T-cell (primary cell): ENCODE measurements around the gene AQP12B. TPM values are rescaled to one million over a fixed set of nuclear protein-coding genes. Genes with fewer than 3 reads are reported as not detected.

Experiments
- ATAC-seq, 4 experiments: fragments of 200-7000 bp in 3 of 4; fragments of 150-1000 bp in 1 of 4; cut with Tn5 transposase; replicated peaks in 1 of 4; 1 replicate in 3 of 4; 2 replicates in 1 of 4; pipeline ENCODE4 v1.10.0; 2021; ENCODE audit warnings: moderate library complexity in 3 of 4, mild to moderate bottlenecking in 2 of 4, moderate number of reproducible peaks in 1 of 4
- CTCF ChIA-PET, 2 donors: fragments of 300-600 bp; sonication (Branson Sonifier 250); formaldehyde crosslinking; loops; one replicate each; lab custom pipeline; 2022; ENCODE audit warnings: antibody characterized with exemption in 2 of 2; lab: Charles Lee
- POLR2A ChIA-PET, 2 donors: fragments of 300-600 bp; sonication (Branson Sonifier 250); formaldehyde crosslinking; loops; one replicate each; lab custom pipeline; 2022; ENCODE audit warnings: antibody characterized with exemption in 2 of 2; lab: Charles Lee
- DNase-seq, 35 experiments: peaks; one replicate each; pipeline versions ENCODE4 v3.0.0 to v3.0.0-alpha.2; 2013 to 2023
- H3K27ac ChIP-seq: one replicate; pipeline ENCODE4 v1.5.1; 2013; ENCODE audit warnings: low read length
- H3K27me3 ChIP-seq, 2 experiments: replicated peaks in 1 of 2; 1 replicate in 1 of 2; 2 replicates in 1 of 2; pipeline versions ENCODE4 v1.6.1 to v1.7.0; 2013; ENCODE audit warnings: low read length in 1 of 2, mixed read lengths in 1 of 2; ENCODE audit not compliant: control insufficient read depth in 2 of 2, insufficient read depth in 2 of 2; ENCODE audit errors: extremely low read depth in 1 of 2
- H3K36me3 ChIP-seq, 2 donors: 1 replicate in 1 of 2; 2 replicates in 1 of 2; pipeline versions ENCODE4 v1.6.1 to v1.7.0; 2013; ENCODE audit warnings: low read length in 1 of 2; ENCODE audit not compliant: control insufficient read depth in 2 of 2, insufficient read depth in 1 of 2; ENCODE audit errors: extremely low read depth in 1 of 2
- H3K4me1 ChIP-seq, 2 experiments: 1 replicate in 1 of 2; 2 replicates in 1 of 2; pipeline versions ENCODE4 v1.6.1 to v1.7.0; 2013; ENCODE audit warnings: low read length in 2 of 2, mixed read lengths in 1 of 2; ENCODE audit not compliant: insufficient read depth in 2 of 2, control insufficient read depth in 1 of 2; ENCODE audit errors: extremely low read depth in 1 of 2
- H3K4me3 ChIP-seq, 2 donors: 1 replicate in 1 of 2; 2 replicates in 1 of 2; pipeline versions ENCODE4 v1.5.1 to v1.7.0; 2013; ENCODE audit warnings: mild to moderate bottlenecking in 2 of 2, low read length in 1 of 2, moderate library complexity in 1 of 2; ENCODE audit not compliant: control insufficient read depth in 1 of 2; ENCODE audit errors: extremely low read depth in 1 of 2
- H3K9me3 ChIP-seq: 2 replicates; pipeline ENCODE4 v1.7.0; 2013
- H3K27ac Mint-ChIP-seq, 2 donors: one replicate each; pipeline ENCODE4 v1.8.0; 2020 to 2021; ENCODE audit warnings: mild to moderate bottlenecking in 2 of 2, mixed read lengths in 2 of 2
- H3K27me3 Mint-ChIP-seq, 2 donors: one replicate each; pipeline ENCODE4 v1.8.0; 2021 to 2022; ENCODE audit warnings: mixed read lengths in 2 of 2
- H3K36me3 Mint-ChIP-seq: one replicate; pipeline ENCODE4 v1.8.0; 2021; ENCODE audit warnings: mixed read lengths
- H3K4me1 Mint-ChIP-seq, 3 donors: one replicate each; pipeline ENCODE4 v1.8.0; 2020 to 2022; ENCODE audit warnings: mixed read lengths in 3 of 3, mild to moderate bottlenecking in 1 of 3
- H3K4me3 Mint-ChIP-seq, 3 donors: one replicate each; pipeline ENCODE4 v1.8.0; 2020 to 2022; ENCODE audit warnings: mild to moderate bottlenecking in 3 of 3, mixed read lengths in 3 of 3, moderate library complexity in 3 of 3
- H3K9me3 Mint-ChIP-seq, 3 donors: one replicate each; pipeline ENCODE4 v1.8.0; 2020 to 2022; ENCODE audit warnings: mixed read lengths in 3 of 3
- WGBS: methylation state at CpG from one replicate; pipeline ENCODE4 v1.1.5; 2013; ENCODE audit warnings: missing lambda C conversion rate; ENCODE audit not compliant: insufficient coverage; 5-methylcytosine and 5-hydroxymethylcytosine counted together
- total RNA-seq, 35 experiments: library from RNA in 6 of 35; stranded (reverse) in 6 of 35; fragments of 120-200 nt in 1 of 35; gene quantifications; one replicate each; pipeline versions ENCODE4 v1.2.1 to v1.2.4 and lab custom pipeline; 2013 to 2026

The AQP12B gene
- total RNA-seq, 5 donors from 2014 or later (not counting 1 experiment from before 2014, with no cell fraction given): not detected

DNA sequence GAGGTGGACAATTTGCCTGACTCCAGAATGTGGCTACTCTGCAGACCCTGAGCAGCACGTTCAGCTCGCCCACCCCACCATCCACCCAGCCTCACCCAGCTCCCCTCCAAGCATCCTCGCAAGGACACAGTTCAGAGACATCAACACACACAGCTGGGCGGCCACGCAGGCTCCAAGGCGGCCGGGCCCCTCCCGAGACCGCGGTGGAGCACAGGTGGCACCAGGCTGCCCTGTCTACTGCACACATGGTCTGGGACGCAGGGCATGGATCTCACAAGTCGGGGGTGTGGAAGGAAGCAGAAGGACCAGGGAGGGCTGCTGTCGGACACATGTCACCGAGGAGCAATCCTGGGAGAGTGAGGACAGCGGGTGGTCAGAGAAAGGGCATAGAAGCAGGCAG lies 45.2 kb upstream of the AQP12B start:
- H3K27ac Mint-ChIP-seq: no peak overlapping the region
- H3K27ac ChIP-seq: no peak overlapping the region
- no peaks in the 10 kb centered on the region for H3K4me1 ChIP-seq
- WGBS: 85% methylated on average over 12 of the region's 15 CpGs
- H3K36me3 Mint-ChIP-seq: no peaks in the 10 kb centered on the region
- H3K9me3 Mint-ChIP-seq: no peaks in the 10 kb centered on the region
- H3K4me3 Mint-ChIP-seq: no peak overlapping the region
- H3K36me3 ChIP-seq: no peaks in the 10 kb centered on the region
- H3K4me3 ChIP-seq: no peak overlapping the region
- H3K27me3 ChIP-seq: peaks cover 0 to 37% of the 10 kb centered on the region in 2 experiments
- ATAC-seq (no peak), DNase-seq (no peak)
- POLR2A ChIA-PET: no interaction called here
- no peaks in the 10 kb centered on the region for H3K27me3 Mint-ChIP-seq
- CTCF ChIA-PET: no interaction called here
- H3K4me1 Mint-ChIP-seq: no peaks in the 10 kb centered on the region
- no peaks in the 10 kb centered on the region for H3K9me3 ChIP-seq

DNA sequence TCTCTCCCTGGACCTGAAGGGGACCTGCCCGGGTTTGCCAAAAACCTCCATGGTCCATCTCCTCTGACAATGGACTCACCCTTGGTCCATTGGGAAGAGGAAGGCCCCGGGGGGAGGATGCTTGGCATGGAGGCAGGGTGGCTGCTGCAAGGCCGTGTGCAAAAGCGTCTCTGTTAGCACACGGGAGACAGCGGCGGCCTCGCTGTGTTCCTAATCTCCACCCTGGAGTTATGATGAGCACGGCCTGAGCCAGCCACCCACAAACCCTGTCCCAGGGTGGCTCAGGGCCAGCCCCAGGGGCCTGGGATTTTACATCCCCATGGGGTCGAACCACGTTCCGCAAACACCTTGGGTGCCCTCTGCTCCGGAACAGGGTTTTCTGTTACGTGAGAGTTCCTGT lies 44.8 kb upstream of the AQP12B start:
- Mint-ChIP-seq H3K4me3 (no peak overlapping the region), H3K4me1 (no peaks in the 10 kb centered on the region), H3K36me3 (no peaks in the 10 kb centered on the region), H3K27me3 (no peaks in the 10 kb centered on the region), H3K27ac (no peak overlapping the region), H3K9me3 (no peaks in the 10 kb centered on the region)
- WGBS: 87% methylated on average over 13 of the region's 14 CpGs
- Histone ChIP-seq H3K36me3 (no peaks in the 10 kb centered on the region), H3K9me3 (no peaks in the 10 kb centered on the region), H3K4me3 (no peak overlapping the region), H3K4me1 (no peaks in the 10 kb centered on the region), H3K27me3 (peaks cover 0 to 37% of the 10 kb centered on the region in 2 experiments), H3K27ac (no peak overlapping the region)
- ATAC-seq (no peak), DNase-seq (no peak)
- ChIA-PET CTCF (no interaction called here), POLR2A (no interaction called here)

DNA sequence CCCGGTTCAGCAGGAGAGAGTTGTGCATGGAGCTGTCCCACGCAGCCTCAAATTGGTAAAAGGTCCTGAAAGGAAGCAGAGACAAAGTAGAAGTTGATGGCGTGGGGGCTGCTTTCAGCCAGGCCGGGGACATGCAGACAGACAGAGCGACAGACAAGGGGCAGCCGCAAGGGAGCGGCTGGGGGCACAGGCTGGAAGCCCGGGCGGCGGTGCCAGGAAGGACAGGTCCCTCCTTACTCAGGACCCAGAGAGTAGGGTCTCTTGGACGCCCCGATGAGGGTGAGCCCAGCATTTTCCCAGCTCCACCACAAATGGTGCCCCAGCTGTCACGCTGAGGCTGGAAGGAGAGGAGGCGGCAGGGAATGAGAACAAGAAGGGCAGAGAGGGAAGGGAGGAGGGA lies 44.2 kb upstream of the AQP12B start:
- CTCF ChIA-PET: no interaction called here

DNA sequence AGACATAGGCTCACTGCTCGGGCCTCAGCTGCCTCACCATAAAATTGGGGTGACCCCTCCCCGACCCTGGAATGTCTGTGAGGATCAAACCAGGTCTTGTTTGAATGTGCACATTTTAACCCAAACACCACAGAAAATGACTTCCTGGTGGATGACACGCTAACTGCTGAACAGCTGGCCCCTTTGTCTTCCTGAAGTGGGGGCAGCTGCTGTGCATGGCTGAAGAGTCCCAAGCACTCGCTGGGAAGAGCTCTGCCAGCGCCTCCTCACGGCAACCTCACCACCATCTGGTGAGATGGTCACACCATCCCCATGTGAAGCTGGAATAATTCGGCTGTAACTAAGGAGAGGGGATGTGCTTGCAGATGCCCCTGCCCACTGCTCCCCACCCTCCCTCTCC lies 43.0 kb upstream of the AQP12B start:
- H3K36me3 ChIP-seq: no peaks in the 10 kb centered on the region
- Mint-ChIP-seq H3K4me1 (no peaks in the 10 kb centered on the region), H3K4me3 (no peak overlapping the region), H3K27me3 (no peaks in the 10 kb centered on the region), H3K27ac (no peak overlapping the region), H3K9me3 (no peaks in the 10 kb centered on the region), H3K36me3 (no peaks in the 10 kb centered on the region)
- no peak overlapping the region for H3K4me3 ChIP-seq
- H3K4me1 ChIP-seq: no peaks in the 10 kb centered on the region
- ChIA-PET CTCF (no interaction called here), POLR2A (no interaction called here)
- no peak overlapping the region for H3K27ac ChIP-seq
- peaks cover 0 to 42% of the 10 kb centered on the region in 2 experiments for H3K27me3 ChIP-seq
- DNase-seq (no peak), ATAC-seq (no peak)
- 59% methylated on average over 3 of the region's 7 CpGs for WGBS
- H3K9me3 ChIP-seq: no peaks in the 10 kb centered on the region

More for the DNA sequence above, 44.2 kb upstream of the AQP12B start:
- Mint-ChIP-seq H3K4me1 (no peaks in the 10 kb centered on the region), H3K9me3 (no peaks in the 10 kb centered on the region), H3K4me3 (no peak overlapping the region), H3K36me3 (no peaks in the 10 kb centered on the region), H3K27ac (no peak overlapping the region), H3K27me3 (no peaks in the 10 kb centered on the region)
- ATAC-seq (no peak), DNase-seq (no peak)
- WGBS: 90% methylated on average over 8 of the region's 14 CpGs
- Histone ChIP-seq H3K4me1 (no peaks in the 10 kb centered on the region), H3K27me3 (peaks cover 0 to 42% of the 10 kb centered on the region in 2 experiments), H3K27ac (no peak overlapping the region), H3K4me3 (no peak overlapping the region), H3K9me3 (no peaks in the 10 kb centered on the region), H3K36me3 (no peaks in the 10 kb centered on the region)
- POLR2A ChIA-PET: no interaction called here

DNA sequence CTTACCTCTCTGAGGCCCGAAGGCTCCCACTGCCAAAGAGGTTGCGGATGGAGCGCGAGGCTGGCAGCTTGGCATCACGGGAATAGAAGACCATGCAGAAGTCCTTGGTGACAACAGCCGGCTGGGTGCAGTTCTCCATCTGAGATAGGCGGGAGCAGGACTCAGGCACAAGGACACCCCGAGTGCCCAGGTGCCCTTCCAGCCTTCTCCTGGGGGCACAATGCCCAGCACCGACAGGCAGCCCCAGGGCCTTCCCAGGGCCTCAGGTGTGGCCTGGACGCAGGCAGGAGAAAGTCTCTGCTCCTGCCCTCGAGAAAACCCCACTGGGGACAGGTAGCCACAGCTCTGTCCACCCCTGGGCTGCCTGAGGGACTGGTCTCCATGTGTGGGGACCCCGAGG lies 42.6 kb upstream of the AQP12B start:
- Histone ChIP-seq H3K36me3 (no peaks in the 10 kb centered on the region), H3K27me3 (peaks cover 0 to 43% of the 10 kb centered on the region in 2 experiments), H3K9me3 (no peaks in the 10 kb centered on the region), H3K4me1 (no peaks in the 10 kb centered on the region), H3K4me3 (no peak overlapping the region), H3K27ac (no peak overlapping the region)
- Mint-ChIP-seq H3K36me3 (no peaks in the 10 kb centered on the region), H3K9me3 (no peaks in the 10 kb centered on the region), H3K27ac (no peak overlapping the region), H3K27me3 (no peaks in the 10 kb centered on the region), H3K4me1 (no peaks in the 10 kb centered on the region), H3K4me3 (no peak overlapping the region)
- DNase-seq (no peak), ATAC-seq (no peak)
- POLR2A ChIA-PET: no interaction called here
- WGBS: 82% methylated on average over 12 of the region's 12 CpGs
- CTCF ChIA-PET: no interaction called here

DNA sequence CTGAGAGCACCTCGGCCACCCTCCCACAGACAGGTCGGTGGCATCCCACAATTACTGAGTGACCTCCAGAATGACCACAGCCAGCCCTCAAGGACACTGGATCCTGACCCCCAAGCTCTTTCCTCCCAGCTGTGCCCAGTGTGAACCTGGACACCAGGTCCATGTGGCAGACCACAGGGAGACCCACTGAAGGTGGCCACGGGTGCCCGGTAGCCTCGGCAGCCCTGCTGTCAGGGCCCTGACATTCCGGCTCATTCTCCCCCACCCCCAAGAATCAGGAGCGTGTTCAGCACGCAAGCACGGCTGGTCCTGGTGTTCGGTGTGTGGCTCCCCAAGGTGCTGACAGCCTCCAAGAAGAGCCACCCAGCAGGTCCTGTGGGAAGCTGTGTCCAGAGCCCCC lies 41.7 kb upstream of the AQP12B start:
- Histone ChIP-seq H3K27me3 (peaks cover 0 to 41% of the 10 kb centered on the region in 2 experiments), H3K27ac (no peak overlapping the region), H3K4me3 (no peak overlapping the region), H3K9me3 (no peaks in the 10 kb centered on the region), H3K4me1 (no peaks in the 10 kb centered on the region), H3K36me3 (no peaks in the 10 kb centered on the region)
- CTCF ChIA-PET: no interaction called here
- no peaks in the 10 kb centered on the region for H3K4me1 Mint-ChIP-seq
- ATAC-seq: no peak
- H3K36me3 Mint-ChIP-seq: no peaks in the 10 kb centered on the region
- H3K27me3 Mint-ChIP-seq: no peaks in the 10 kb centered on the region
- no peak for DNase-seq
- 94% methylated on average over 10 of the region's 10 CpGs for WGBS
- no peak overlapping the region for H3K27ac Mint-ChIP-seq
- POLR2A ChIA-PET: no interaction called here
- H3K4me3 Mint-ChIP-seq: no peak overlapping the region
- no peaks in the 10 kb centered on the region for H3K9me3 Mint-ChIP-seq

DNA sequence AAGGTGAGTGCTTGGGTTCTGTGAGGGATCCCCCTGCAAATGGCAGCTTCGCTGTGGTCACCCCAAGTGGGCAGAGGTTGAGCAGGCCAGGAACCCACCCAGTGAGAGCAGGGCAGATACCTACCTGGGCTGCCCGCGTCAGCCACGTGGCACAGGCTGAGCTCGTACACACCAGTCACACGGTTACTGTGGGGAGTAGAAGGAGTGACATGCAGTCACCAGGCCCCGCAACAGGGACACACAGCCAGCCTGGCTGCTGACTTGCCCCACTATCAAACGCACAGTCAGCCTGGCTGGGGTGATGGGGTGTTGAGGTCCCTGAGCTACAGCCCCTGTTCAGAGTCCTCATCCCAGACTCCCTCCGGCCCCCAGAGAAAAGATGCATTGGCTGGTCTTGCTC lies 41.2 kb upstream of the AQP12B start:
- H3K36me3 Mint-ChIP-seq: no peaks in the 10 kb centered on the region
- Histone ChIP-seq H3K4me1 (no peaks in the 10 kb centered on the region), H3K27me3 (peaks cover 0 to 44% of the 10 kb centered on the region in 2 experiments), H3K4me3 (no peak overlapping the region), H3K27ac (no peak overlapping the region), H3K9me3 (no peaks in the 10 kb centered on the region), H3K36me3 (no peaks in the 10 kb centered on the region)
- 82% methylated on average over 5 of the region's 9 CpGs for WGBS
- POLR2A ChIA-PET: no interaction called here
- H3K9me3 Mint-ChIP-seq: no peaks in the 10 kb centered on the region
- ATAC-seq (no peak), DNase-seq (no peak)
- no peak overlapping the region for H3K27ac Mint-ChIP-seq
- no peaks in the 10 kb centered on the region for H3K4me1 Mint-ChIP-seq
- no peak overlapping the region for H3K4me3 Mint-ChIP-seq
- CTCF ChIA-PET: no interaction called here
- H3K27me3 Mint-ChIP-seq: no peaks in the 10 kb centered on the region
